Myocyte (in vitro differentiated cells): ENCODE measurements around the gene TRIM2. TPM values are rescaled to one million over a fixed set of nuclear protein-coding genes. Genes with fewer than 3 reads are reported as not detected.

Experiments used
- DNase-seq: peaks from one replicate; pipeline ENCODE4 v3.0.0-alpha.2; 2012; ENCODE audit warnings: low read depth
- total RNA-seq: library from RNA; depleted of rRNA; stranded (reverse); fragments of >200 nt; gene quantifications from 2 replicates; pipeline ENCODE4 v1.2.3, GENCODE V29; 2014

TRIM2 gene
- total RNA-seq, 1 donor from 2014 or later, result 8.3 TPM

DNA sequence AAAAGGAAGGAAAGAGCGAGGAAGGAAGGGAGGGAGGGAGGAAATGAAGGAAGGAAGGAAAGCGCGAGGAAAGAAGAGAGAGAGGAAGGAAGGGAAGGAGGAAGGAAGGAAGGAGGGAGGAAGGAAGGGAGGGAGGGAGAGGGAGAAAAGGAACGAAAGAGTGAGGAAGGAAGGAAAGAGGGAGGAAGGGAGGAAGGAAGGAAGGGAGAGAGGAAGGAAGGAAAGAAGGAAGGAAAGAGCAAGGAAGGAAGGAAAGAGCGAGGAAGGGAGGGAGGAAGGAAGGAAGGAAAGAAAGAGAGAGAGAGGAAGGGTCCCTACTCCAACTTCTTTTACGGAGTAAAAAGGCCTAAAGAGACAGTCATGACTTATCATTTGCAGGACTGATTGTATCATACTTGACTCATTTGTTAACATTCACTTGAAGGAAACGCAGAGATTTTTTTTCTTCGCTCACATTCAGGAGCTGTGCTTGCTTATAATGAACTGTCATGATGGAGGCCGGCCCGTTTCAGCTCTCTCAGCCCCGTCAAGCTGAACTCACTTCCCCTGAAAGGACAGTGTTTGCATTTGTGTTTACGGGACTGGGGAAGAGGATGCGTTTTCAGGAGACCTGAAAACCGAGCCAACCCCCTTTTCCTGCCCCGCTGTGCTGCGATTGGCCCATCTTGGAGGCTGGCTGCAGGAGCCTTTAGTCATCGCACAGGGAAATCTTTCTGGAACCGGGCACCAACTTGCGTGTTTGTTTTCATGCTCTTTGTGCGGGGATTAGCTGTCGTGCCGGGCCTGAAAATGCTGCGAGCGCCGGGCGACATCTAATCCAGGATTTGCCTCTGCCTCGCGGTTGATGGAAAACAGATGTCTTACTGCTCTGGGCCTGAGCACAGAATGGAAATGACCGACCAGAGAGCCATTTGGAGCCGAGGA is 17.8 kb downstream of the TRIM2 start:
- peak; percentile 66 for DNase-seq

DNA sequence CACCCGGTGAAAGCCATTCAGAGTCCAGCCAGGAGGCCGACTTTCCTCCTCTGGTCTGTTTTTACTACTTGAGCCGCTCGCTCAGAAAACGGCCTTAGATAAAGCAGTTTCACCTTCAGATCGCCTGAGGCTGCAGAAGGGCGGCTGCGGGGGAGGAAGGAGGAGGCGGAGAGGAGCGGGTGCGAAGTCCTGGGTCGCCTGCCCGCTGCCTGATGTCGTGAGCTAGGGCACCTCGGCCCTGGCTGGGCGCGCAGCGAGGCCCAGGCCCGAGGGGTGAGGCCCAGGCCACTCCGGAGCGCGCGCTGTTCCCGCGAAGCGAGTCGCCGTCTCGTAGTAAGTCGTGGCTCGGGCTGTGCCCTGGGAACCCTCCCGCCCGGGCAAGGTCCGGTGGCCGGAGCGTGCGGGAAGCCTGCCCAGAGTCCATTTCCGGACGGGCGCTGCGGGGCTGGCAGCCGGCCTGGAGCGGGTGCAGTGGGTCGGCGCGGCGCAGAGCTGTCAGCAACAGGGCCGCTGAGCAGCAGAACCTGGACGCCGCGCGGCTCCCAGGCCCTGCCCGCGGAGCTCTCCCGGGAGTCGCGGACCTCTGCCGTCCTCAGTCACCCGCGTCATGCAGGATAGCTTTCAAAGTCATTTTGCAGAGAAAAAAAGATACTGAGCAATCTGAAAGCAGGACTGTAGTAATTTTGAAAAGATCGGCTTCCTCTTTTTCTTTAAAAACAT is 18.6 kb downstream of the TRIM2 start:
- DNase-seq, result peak; percentile 54

DNA sequence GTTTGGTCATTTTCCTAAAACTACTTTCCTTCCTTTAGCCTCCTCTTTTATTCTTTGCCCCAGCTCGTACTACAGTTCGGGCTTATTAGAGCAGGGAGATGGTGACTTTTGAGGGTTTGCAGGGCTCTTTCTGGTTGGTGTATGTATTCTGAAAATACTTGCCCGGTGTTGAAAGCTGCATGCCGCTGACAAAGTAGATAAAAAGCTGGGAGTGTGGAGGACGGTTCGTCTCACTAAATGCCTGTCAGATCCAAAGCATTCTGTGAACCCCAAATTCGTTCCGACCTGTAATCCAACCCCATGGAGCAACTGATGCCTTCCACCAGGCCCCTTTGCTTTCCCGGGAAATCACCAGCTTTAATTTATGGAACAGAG is 19.2 kb downstream of the TRIM2 start:
- no peak for DNase-seq

DNA sequence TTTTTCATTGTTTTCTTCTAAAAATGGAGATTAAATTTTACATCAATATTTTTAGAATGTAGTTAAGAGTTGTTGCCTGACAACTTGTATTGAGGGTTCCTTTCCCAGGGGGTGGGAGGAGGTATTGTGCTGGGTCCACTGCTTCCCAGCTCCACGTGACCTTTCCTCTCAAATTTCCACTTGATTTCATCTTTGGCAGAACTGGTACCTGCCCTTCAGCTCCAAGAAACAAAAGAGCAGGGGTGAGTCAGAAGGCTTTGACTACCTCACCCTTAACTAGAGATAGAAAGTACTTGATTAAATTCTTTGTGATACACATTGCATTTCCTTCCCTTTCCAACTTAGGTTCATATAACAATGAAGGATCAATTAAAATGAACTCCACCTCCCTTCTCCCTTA is 19.7 kb downstream of the TRIM2 start:
- DNase-seq, result no peak

DNA sequence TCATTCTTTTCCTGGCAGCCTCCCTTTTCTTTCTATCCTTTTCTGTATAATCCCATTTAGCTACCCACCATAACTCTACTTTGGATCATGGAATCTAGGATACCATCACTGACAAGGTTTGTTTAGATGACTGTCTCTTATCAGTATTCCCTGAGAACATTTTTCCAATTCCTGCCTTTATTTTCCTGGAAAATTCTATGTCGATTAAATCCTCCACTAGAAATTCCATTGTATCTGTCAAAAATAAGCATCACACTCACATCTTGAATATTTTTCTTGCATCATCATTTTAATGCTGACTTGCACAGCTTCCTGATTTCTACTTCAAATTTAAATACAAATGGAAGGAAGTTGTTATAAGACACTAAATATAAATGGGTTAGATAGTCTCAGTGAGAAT is 20.2 kb downstream of the TRIM2 start:
- DNase-seq, result no peak

DNA sequence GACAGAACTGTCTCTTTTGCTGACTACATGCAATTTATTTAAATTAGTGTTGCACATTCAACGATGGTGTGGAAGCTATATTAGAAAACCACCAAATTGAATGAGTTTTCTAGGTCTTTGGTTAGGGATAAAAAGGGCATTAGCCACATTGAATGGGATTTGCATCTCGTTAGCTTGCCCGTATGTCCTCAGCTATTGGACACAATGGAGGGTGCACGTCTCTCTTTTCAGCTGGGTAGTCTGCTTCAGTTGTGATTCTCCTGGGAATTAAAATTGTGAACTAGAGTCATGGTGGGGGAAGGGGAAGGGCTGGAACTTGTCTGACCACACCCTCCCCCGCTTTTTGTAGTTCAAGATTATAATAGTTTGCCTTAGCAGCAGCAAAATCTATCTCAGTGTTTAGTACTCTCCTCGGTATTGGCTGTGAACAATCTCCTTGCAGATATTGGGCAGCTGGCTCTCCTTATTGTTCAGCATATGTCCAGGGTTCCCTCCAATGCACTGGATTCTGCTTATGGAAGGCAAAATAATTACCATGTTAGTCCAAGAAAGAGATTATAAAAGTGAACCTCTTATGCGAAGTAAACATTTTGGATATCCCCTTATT is 23.3 kb downstream of the TRIM2 start:
- no peak for DNase-seq

DNA sequence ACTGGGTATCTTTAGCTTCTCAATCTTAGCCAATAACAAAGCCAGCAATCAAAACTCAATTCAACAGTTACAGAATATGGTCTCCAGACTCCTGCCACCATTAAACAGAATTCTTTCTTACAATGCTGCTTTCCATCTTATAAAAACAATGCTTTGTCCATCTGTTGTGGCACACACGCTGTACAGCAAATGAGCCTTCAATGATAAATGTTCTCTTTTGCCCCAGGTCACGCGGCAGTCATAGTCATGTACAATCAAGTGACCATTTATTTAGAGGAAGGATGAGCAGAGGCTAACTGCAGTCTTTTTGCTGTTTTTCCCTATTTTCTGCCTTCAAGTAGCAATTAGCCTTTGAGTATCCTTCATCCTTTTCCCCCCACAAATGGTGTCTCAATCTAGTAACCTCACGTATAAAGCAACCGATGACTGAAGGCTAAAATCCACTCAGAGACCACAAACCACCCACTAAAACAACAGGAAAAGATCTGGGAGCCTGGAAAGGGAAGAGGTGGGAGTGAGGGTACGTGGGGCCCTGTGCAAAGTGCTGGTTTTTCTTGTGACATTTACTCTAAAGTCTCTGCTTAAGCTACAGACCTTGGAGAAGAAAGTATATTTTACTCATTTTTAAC is 24.4 kb downstream of the TRIM2 start:
- no peak for DNase-seq

DNA sequence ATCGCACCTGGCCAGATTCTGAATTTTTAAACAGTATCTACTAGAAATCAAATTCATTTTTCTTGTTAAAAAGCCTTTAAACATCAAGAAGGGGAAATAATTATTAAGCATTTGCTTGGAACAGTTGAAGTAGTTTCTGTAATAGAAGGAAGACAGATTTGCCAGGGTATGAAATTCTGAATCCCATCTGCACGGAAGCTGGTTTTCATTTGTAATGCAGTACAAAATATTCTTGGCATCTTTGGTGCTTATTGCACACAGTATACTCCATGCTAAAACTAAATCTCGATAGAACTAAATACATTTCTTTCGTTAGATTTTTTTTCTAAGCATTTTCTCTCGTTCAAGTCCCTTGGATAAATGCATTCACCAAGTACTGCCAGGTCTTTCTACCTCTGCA is 25.3 kb downstream of the TRIM2 start:
- DNase-seq, result no peak

DNA sequence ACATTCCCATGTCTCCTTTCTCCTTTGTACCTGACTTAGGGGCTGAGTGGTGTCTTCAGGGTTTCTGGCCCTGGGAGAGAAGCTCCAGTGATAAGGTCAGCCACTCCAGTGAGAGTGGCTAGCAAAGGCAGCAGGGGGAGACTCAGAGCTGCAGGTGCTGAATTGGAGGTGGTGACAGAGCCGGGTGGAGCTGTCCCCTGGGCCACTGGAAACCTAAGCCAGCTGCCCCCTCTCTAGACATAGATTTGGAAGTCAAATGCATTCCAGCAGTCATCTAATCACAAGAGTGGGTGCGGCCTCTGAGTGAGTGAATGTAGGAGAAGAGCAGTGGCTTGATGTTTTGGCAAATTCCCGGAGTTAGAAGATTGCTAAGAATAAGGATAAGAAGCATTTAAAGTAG is 28.5 kb downstream of the TRIM2 start:
- DNase-seq, result peak; percentile 48

DNA sequence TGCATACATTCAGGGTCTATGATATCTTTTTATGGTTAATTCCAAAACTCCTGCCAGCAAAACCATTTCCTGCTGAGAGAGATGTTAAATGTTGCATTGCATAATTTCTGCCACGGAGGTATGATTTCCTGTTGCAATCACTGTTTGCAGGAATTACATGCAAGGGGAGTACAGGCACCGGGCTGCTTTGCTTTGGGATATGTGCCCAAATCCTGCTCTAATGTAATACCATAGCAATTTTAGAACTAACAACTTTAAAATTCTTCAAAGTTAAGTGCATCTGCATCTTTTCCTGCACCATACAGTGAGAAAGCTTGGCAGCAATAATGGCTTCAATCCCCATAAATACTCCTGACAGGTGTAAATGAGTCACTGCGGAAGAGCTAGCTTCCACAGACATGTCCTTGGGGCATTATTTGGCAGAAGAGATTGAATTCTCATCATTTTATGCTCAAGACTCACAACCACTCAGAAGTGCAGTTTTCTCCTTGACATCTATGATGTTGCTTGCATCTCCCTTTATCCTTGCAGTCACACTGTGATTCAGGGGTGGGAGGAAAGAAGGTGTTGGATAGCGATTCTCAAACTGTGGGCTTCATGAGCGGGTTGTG is 29.6 kb downstream of the TRIM2 start:
- peak; percentile 68 for DNase-seq

DNA sequence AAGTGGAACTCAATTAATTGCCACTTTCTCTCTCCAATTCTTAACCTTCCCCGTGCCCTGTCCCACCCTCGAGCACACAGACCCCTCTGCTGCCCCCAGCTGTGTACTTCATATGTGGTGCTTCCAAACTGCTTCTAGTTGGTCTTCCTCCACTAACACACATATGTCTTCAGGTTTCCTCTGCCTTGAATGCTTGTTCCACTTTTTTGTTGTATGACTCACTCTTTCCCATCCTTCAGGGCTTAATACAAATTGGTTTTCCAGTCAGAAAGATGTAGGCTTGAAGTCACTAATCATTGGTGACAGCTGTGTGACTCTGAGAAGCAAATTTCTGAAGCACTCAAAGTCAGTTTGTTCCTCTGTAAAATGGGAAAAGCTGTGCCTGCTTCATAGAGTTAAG is 30.6 kb downstream of the TRIM2 start:
- DNase-seq, result peak; percentile 22

DNA sequence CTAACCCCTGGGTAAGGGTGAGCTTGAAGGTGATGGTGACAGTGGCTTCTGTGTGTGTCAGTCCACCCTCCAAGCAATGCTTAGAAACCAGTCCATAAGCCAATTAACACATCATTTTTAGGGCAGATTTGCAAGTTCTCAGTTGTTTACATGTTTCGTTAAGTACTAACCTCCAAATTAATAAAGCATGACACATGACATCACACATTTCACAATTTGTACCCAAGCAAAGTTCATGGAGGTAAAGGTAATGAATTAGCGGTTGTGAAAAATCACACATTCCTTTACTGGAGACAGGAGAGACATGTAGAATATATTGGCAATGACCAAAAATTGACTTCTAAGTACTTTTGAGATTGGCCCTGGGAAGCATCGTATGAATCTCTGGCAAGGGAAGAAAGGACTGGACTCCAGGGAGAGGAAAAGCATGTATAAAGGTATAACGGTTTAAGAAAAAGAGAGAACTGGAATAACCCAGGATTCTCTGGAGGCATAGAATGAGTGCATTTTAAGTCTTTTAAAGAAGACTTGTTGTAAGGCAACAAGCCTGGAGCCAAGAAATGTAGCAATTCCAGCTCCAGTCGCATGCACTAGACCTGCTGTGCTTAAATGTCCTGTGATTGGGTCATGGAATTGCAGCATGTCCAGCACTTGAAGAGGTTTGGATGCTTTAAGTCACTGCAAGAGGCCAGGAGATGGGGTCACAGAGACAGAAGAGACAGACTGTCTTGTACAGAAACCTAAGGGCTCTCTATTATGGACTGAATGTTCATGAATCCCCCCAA is 34.1 kb downstream of the TRIM2 start:
- no peak for DNase-seq

DNA sequence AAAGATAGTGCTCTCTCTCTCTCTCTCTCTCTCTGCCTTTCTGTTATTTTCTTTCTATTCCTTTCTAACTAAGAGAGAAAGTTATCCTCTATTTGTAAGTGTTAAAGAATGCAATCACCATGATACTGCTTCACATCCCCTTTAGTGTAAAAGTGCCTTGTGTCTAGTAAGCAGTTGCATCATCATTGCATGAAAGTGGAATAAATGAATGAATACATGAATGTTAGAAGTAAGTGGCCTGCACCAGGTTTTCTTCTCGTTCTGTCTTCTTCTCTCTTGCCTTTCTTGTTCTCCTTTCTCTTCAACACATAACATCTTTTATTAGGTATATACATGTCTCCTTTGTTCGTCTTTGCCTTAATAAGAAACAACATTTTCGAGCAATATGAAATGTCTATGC is 35.2 kb downstream of the TRIM2 start:
- no peak for DNase-seq

DNA sequence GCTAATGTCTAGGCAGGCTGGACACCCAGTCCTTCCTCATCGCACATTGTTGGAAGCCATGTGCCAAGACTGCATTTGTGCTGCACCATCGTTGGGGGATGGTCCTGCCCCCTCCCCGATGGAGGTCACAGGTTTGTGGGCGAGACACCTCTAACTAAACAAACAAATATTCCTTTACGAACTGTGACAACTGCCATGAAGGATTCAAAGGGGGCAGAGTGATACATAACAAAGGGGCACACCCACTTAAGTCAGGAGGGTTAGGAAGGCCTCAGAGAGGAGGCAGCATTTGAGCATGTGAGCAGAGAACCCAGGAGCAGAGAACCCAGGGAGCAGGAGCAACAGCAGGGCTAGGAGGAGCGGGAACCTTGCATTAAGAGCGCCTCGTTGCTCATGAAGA is 37.1 kb downstream of the TRIM2 start:
- DNase-seq, result no peak

DNA sequence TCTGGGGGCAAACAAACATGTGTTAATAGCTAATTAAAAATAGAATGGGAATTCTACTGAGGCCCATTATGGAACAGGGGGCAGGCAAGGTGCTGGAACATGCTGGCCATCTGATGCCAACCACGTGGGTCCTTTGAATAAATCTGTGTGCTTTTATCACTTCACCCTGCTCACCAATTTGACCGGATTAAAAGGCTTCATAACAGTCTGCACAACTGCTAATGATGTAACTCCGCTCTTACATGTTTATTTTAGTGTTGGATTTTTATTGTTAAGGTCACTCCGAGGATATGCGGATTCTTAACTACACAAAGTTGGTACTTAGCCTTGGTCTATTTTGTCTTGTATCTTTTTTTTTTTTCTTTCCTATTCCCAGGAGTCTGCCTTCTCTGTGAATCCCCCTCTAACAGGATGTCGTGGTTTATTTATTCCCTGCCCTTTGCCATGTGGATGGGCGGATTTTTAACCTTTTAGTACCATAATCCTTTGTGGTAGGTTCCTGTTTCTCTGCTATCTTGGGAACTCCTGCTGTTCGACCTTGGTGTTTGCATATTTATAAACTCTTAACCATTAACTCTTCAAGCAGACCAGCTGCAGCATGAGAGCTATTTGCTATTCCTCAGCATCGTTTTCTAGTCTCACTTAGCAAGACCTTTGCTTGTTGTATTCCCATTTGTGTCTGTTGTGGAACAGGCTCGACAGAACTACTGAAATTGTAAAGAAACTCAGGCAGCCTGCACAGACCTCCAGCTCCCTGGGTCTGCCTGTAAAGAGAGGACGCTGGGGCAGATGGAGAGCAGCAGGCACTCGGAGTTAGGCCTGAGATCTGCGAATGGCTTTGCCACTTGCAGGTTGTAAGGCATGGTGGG is 38.0 kb downstream of the TRIM2 start:
- peak; percentile 33 for DNase-seq

DNA sequence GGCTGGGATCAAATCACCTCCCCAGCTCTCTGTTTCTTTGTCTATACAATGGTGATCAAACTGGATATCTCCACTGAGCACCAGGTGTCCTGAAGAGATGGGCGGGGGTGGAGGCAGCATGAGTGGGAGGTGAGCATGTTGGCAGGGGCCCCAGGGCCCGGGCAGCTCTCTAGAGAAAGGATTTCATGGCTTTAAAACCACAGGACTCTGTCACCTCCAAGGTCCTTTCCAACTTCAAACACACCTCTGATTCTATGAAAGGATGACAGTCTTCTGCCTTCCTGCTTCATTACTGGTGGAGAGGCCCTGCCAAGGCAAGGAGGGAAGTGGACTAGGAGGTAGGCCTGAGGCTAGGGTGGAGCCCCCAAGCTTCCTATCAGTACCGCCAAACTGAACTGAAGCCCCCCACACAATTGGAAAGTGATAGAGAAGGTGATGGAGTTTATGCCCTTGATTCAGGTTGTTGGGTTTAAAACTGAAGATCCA is 38.6 kb downstream of the TRIM2 start:
- DNase-seq, result no peak

DNA sequence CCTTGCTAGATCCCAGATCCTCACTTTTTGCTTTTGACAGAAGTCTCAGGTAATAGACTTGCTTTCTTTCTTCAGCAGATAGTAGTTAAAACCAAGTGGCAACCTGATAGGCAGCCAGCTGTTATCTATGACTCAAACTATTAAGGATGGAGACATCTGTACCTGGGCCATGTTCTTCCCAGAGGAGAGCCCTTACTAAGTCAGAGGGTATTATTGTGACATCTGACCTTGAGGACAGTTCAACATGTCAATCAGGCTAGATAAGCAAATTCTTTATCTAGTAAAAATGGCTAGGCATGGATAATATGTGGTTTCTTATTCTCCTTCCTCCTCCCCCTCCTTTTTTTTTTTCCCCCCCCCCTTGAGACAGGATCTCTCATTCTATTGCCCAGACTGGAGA is 39.2 kb downstream of the TRIM2 start:
- DNase-seq, result no peak

DNA sequence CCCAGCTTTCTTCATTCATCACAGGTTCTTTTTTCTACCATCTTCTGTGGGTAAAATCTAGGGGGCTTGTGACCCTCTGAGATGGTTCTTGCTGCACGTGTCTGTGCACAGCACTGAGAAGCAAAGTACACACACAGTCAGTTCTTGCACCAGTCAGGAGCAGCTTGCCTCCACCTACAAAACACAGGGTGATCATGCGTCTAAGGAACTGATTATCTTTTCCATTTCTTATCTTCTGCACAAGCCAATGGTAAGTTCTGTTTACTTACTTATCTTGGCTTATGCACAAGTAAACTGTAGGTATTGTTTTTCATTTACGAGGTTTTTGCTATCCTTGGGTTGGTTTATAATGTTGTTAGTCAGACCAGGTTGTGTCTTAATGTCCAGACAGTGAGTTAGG is 40.7 kb downstream of the TRIM2 start:
- no peak for DNase-seq

DNA sequence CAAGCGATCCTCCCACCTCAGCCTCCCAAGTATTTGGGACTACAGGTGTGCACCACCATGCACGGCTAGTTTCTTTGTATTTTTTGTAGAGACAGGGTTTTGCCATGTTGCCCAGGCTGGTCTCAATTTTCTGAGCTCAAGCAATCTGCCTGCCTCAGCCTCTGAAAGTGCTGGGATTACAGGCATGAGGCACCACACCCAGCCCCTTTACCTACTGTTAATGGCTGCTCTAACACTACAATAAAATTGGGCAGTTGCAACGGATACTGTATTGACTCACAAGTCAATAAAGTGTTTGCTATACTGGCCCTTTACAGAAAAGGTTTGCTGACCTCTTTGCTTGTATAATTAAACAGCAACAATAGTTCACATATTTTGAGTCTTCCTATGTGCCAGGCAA is 41.5 kb downstream of the TRIM2 start:
- no peak for DNase-seq
